Activated CD4-positive, alpha-beta T cell treated with anti-CD3 and anti-CD28 coated beads, Interleukin-2, amount 10 ng/mL, durations not matched to agents 24 days and 14 days (primary cell): Measurements from ENCODE around the gene FBXL14. TPM values are rescaled to one million over a fixed set of nuclear protein-coding genes. Genes with fewer than 3 reads are reported as not detected.
"Not testable (repeated sequence)": the region's sequence is repeated elsewhere in the genome, so short reads cannot be mapped to it uniquely, and the experiment has no call there.

Experiments
- DNase-seq: peaks from one replicate; pipeline ENCODE4 v3.0.0; 2022
- H3K27ac Mint-ChIP-seq: one replicate; pipeline ENCODE4 v1.8.0; 2022; ENCODE audit warnings: mild to moderate bottlenecking, mixed read lengths
- H3K27me3 Mint-ChIP-seq: one replicate; pipeline ENCODE4 v1.8.0; 2022; ENCODE audit warnings: mixed read lengths
- H3K36me3 Mint-ChIP-seq: one replicate; pipeline ENCODE4 v1.8.0; 2022; ENCODE audit warnings: low read depth, mild to moderate bottlenecking, mixed read lengths
- H3K4me1 Mint-ChIP-seq: one replicate; pipeline ENCODE4 v1.8.0; 2021; ENCODE audit warnings: mixed read lengths
- H3K4me3 Mint-ChIP-seq: one replicate; pipeline ENCODE4 v1.8.0; 2022; ENCODE audit warnings: mild to moderate bottlenecking, moderate library complexity, mixed read lengths
- H3K9me3 Mint-ChIP-seq: one replicate; pipeline ENCODE4 v1.8.0; 2021; ENCODE audit warnings: mixed read lengths
- intact Hi-C: fragments of 100-400 bp; cut with micrococcal nuclease; formaldehyde crosslinking; loops from one replicate; pipeline ENCODE4 v1.15.1; 2023
- total RNA-seq: library from RNA; stranded (reverse); gene quantifications from 2 replicates; pipeline ENCODE4 v1.2.3, GENCODE V29; 2022

Gene FBXL14
- total RNA-seq, 1 donor from 2014 or later = 18.8 TPM

DNA sequence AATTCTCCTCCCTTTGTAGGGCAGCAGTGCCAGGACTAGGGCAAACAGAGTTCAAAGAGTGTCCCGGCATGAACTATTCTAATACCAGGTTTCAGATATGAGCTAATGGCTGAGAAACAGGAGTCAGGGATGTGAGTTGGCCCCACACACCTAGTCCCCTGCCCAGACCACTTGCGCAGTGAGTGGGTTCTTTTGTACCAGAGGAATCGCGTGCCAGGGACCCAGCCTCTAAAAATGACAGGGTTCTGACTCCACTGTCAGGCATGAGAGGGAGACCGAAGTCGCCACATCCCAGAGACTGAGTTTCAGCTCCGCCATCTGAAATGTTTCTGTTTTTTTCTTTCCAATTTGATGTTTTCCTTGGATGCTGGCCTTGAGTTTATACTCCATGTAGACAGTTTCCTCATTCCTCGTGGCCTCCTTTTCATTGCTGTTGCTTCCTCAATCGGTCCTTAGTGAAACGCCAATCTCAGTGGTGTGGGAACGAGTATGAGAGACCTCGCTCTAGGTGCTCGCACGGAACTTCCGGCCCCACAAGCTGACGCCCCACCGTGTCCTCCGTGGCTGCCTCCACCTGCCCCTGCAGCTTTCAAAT is 31.5 kb downstream of the FBXL14 start:
- Mint-ChIP-seq H3K36me3 (no peaks in the 10 kb centered on the region), H3K9me3 (no peaks in the 10 kb centered on the region), H3K27me3 (peaks cover 25% of the 10 kb centered on the region), H3K4me1 (no peaks in the 10 kb centered on the region), H3K4me3 (no peak overlapping the region), H3K27ac (no peak overlapping the region)
- intact Hi-C loops = no loop called here
- DNase-seq = no peak

DNA sequence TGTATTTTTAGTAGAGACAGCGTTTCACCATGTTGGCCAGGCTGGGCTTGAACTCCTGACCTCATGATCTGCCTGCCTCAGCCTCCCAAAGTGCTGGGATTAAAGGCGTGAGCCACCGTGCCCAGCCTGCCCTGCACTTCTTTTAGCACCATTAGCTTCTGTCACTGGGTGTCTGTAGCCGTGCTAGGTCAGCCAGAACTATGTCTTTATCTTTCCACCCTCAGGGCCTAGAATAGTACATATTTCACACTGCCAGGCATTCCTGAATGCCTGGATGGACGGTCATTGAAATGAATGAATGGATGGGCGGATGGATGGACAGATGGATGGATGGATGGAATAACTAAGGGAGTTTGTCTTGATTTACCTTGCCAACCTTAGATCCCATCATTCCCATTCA is 33.7 kb downstream of the FBXL14 start:
- Mint-ChIP-seq H3K4me3 (no peak overlapping the region), H3K36me3 (no peaks in the 10 kb centered on the region), H3K27me3 (peaks cover 18% of the 10 kb centered on the region), H3K4me1 (no peaks in the 10 kb centered on the region), H3K27ac (no peak overlapping the region), H3K9me3 (no peaks in the 10 kb centered on the region)
- DNase-seq = no peak
- intact Hi-C loops = no loop called here

DNA sequence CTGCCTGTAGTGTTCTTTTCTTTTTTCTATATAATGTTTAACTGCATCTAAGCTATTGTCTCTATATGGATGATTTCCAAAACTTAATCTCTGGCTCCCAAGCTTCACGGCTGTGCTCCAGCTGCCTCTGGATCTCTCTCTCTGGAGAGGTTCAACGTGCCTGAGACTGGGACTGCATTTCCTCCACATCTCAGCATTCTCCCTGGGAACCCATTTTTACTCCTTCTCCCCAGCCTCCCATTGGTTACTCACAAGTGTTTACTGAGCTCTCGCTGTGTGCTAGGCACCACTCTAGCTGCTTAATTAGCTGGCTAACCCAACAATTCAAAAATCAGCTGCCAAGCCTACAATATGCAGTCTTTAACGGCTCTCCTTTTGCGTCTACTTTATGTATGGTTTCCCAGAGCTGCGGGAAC is 34.7 kb downstream of the FBXL14 start:
- intact Hi-C loops = no loop called here
- H3K4me1 Mint-ChIP-seq = no peaks in the 10 kb centered on the region
- no peak overlapping the region for H3K4me3 Mint-ChIP-seq
- no peak overlapping the region for H3K27ac Mint-ChIP-seq
- no peaks in the 10 kb centered on the region for H3K9me3 Mint-ChIP-seq
- H3K36me3 Mint-ChIP-seq = no peaks in the 10 kb centered on the region
- peaks cover 14% of the 10 kb centered on the region for H3K27me3 Mint-ChIP-seq
- no peak for DNase-seq

DNA sequence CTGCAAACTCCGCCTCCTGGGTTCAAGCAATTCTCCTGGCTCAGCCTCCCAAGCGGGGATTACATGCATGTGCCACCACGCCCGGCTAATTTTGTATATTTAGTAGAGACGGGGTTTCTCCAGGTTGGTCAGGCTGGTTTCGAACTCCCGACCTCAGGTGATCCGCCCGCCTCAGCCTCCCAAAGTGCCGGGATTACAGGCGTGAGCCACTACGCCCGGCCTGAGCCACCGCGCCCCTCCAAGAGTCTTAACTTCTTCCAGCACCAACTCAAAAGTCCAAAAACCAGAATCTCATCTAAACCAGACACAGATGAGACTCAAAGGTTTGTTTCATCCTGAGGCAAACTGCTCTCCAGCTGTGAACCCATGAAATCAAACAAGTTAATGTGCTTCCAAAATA is 36.3 kb downstream of the FBXL14 start:
- H3K27me3 Mint-ChIP-seq = peaks cover 19% of the 10 kb centered on the region
- H3K4me3 Mint-ChIP-seq, H3K4me1 Mint-ChIP-seq, intact Hi-C loops, H3K36me3 Mint-ChIP-seq, H3K27ac Mint-ChIP-seq, H3K9me3 Mint-ChIP-seq, DNase-seq: not testable (repeated sequence)

DNA sequence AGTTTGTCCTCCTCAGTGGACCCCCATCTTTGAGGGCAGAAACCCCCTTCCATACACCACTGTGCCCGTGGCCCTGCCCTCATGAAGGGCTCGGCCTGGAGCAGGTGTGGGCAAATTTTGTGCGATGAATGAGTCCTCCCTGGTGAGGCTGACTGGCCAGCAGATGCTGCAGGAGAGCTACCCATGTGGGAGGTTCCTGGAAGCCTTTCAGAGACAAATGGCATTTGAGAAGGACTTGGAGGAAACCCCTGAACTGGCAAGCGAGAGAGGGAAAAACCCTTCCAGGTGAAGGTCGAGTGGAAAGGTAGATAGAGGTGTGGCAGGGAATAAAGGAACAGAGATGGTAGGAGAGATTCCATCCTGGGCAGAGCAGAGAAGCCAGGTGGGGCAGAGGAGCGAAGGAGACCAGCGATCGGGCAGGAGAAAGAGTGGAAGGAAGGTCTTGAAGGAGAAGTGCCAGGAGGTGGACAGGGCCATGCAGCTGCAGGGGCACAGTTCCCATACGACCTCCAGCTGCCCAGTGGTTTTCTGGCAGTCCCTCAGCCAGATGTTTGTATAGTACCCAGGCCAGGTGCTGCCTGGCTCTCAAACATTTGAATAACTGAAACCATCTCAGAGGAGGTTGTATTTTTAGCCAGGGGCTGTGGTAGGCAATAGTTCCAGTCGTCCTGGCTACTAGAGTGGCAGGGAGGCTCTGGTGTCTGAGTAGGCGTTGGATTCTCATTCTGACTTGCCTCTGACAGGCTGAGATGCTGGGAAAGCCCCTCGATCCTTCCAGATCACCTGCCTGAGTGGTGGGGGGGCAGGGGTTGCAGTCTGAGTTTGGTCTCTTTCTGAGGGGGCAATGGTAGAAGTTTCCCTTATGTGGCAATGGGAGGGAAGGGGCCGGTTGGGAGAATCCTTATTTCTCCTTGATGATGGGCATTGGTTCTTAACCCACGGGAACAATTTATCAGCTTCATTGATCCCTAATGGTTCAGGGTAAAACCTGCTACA is 40.1 kb downstream of the FBXL14 start:
- DNase-seq = peak; percentile 64
- intact Hi-C loops = loop anchor here (1.0 kb wide), 1 partner anchor 21 kb away; no protein-coding TSS in a partner anchor
- H3K27ac Mint-ChIP-seq = peak overlapping the region; percentile 62
- H3K27me3 Mint-ChIP-seq = peaks cover 9% of the 10 kb centered on the region
- H3K9me3 Mint-ChIP-seq = peaks cover 13% of the 10 kb centered on the region
- H3K4me3 Mint-ChIP-seq = peak overlapping the region; percentile 18
- H3K36me3 Mint-ChIP-seq = no peaks in the 10 kb centered on the region
- peaks cover 6% of the 10 kb centered on the region for H3K4me1 Mint-ChIP-seq

DNA sequence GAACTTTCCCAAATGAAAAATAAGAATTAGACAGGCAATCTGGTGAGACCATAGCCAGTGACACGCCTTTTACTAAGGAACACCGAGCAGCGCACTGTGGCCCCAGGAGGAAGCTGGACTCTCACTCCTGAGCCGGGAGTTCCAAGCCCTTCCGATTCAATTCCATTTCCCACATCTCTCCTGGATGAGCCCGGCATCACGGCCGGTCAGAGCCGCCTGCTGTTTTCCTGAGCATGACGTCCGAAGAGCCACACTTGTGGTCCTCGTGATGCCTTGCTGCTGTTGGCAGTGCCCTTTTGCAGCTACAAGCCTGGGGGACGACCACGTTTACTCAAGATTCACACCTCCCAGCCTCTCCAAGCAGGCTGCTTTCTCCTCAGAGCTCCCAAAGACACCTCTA is 40.8 kb downstream of the FBXL14 start:
- Mint-ChIP-seq H3K27me3 (peaks cover 9% of the 10 kb centered on the region), H3K4me1 (peaks cover 6% of the 10 kb centered on the region), H3K36me3 (no peaks in the 10 kb centered on the region), H3K27ac (no peak overlapping the region), H3K9me3 (peaks cover 16% of the 10 kb centered on the region), H3K4me3 (no peak overlapping the region)
- DNase-seq = no peak
- intact Hi-C loops = no loop called here

DNA sequence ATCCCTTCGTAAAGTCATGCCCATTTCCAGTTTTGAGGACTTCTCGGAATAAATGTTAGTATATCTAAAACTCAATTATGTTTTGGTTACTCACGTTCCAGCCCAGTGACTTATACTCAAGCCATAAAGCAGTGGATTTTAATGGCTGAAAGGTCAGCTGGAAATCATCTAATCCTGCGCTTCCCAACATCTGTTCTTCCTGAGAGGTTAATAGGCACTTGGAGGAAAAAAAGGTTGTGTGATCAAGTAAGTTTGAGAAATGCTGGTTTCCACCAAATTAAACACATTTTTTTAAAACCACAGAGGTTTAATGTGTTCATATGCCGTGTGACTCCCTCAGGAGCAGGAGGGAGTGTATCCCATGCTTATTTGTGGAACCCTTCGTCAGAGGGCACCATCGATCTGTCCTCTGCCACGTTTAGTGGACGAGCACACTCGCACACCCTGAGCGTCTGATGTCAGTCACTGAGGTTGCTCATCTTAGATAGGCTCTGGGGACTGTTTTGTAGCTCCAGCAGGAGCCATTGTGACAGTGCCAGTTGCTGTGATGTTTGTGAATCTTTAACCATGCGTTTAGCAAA is 41.4 kb downstream of the FBXL14 start:
- intact Hi-C loops = no loop called here
- Mint-ChIP-seq H3K27me3 (peaks cover 13% of the 10 kb centered on the region), H3K27ac (no peak overlapping the region), H3K4me1 (peaks cover 6% of the 10 kb centered on the region), H3K9me3 (peaks cover 16% of the 10 kb centered on the region), H3K4me3 (no peak overlapping the region), H3K36me3 (no peaks in the 10 kb centered on the region)
- DNase-seq = no peak

DNA sequence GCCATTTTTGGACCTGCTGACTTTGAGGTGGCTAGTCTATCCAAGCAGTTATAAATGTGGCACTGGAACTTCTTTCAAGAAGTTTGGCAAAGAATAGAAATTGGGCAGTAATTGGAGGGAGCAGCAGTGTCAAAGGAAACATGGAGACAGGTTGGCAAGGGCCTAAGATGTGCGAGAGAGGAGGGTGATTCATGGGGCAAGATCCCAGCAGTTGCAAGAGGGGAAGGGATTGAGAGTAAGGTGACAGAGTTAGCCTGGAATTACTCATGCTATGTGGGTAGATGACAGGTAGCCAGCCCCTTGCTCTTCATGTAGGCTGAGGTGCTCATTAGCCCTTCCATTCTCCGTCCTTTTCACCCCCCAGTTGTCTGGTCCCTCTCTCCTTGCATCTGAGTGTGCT is 42.2 kb downstream of the FBXL14 start:
- Mint-ChIP-seq H3K9me3 (peaks cover 16% of the 10 kb centered on the region), H3K27ac (no peak overlapping the region), H3K4me3 (no peak overlapping the region), H3K4me1 (peaks cover 6% of the 10 kb centered on the region), H3K27me3 (peaks cover 17% of the 10 kb centered on the region), H3K36me3 (no peaks in the 10 kb centered on the region)
- intact Hi-C loops = no loop called here
- no peak for DNase-seq

DNA sequence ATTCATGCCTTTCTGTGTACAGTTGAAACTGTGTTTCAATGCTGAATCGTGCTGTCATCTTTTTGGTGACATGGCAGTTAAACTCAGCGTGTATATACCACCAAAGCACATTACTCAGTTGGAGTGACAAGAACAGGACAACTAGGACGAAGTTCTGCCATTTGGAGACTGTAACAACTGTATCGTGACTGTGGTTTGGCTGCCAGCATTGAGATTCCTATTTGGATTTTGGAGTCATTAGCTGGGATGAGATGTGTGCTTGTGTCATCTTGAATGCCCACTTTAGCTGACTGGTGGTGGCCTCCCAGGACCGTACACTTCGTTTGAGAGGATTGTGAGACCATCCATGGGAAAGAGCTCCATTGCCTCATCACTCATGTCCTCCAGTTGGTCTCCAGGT is 42.9 kb downstream of the FBXL14 start:
- Mint-ChIP-seq H3K4me3 (no peak overlapping the region), H3K9me3 (peaks cover 16% of the 10 kb centered on the region), H3K4me1 (peaks cover 6% of the 10 kb centered on the region), H3K27ac (no peak overlapping the region), H3K36me3 (no peaks in the 10 kb centered on the region), H3K27me3 (peaks cover 17% of the 10 kb centered on the region)
- intact Hi-C loops = no loop called here
- DNase-seq = no peak

DNA sequence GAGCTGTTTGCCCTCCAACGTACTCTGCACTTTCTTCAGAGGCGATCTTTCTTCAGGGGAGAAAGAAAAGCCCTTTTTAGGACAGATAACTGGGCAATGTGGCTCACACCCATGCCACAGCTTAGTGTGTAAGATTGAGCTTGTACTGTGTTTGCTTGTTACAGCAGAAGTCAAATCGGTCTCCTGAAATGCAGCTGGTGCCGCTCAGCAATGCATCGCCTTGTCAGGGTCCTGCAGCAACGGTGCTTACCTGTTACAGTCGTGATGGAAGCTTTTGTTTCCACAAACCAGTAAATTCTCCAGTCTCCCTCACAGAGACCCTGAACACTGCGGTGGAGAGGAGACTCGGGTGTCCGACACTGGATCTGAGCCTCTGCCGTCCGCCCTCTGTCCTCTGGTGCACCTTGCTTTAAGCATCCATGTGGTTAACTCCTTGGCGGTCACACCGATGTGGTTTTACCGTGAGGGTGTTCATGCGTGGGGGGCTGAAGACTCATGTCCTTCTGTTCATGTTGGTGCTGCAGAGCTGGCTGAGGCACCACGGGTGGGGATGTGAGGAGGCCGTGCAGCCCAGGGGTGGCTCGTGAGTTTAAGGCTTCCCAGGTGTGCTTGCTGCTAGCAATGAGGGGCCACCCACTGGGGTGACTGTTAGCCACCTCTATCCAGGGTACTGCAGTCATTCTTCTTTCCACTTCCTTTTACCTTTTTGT is 47.3 kb downstream of the FBXL14 start:
- H3K4me3 Mint-ChIP-seq = no peak overlapping the region
- no peaks in the 10 kb centered on the region for H3K36me3 Mint-ChIP-seq
- intact Hi-C loops = no loop called here
- DNase-seq = no peak
- peaks cover 34% of the 10 kb centered on the region for H3K27me3 Mint-ChIP-seq
- no peaks in the 10 kb centered on the region for H3K4me1 Mint-ChIP-seq
- H3K27ac Mint-ChIP-seq = no peak overlapping the region
- H3K9me3 Mint-ChIP-seq = peaks cover 16% of the 10 kb centered on the region

DNA sequence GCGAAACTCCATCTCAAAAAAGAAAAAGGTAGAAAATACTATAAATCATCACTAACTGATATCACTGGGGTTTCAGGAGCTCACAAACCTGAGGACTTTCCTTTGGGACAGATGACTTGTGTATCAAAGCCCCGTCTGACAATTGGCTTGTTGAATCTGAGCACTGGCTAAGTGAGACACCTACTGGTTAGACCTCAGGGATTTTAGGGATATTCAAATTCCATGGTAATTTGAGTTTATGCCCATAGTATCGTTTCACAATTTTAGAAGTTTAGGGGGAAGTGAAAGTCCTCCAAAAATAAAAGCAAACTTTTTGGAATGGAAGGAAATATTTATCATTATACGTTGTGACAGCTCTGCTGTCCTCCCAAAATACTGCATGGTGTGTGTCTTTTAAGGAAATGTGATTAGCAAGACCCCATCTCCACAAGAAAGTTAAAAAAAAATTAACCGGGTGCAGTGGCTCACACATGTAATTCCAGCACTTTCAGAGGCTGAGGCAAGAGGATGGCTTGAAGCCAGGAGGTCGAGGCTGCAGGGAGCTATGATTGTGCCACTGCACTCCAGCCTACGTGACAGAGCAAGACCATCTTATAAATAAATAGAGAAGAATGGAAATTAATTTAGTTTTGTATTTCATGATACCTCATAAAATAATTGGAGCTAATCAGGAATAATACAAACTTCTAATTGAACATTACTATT is 49.2 kb downstream of the FBXL14 start:
- intact Hi-C loops = no loop called here
- H3K9me3 Mint-ChIP-seq = peaks cover 5% of the 10 kb centered on the region
- H3K27me3 Mint-ChIP-seq = peaks cover 41% of the 10 kb centered on the region
- H3K4me1 Mint-ChIP-seq = no peaks in the 10 kb centered on the region
- no peak overlapping the region for H3K4me3 Mint-ChIP-seq
- no peaks in the 10 kb centered on the region for H3K36me3 Mint-ChIP-seq
- H3K27ac Mint-ChIP-seq = no peak overlapping the region
- DNase-seq = no peak

DNA sequence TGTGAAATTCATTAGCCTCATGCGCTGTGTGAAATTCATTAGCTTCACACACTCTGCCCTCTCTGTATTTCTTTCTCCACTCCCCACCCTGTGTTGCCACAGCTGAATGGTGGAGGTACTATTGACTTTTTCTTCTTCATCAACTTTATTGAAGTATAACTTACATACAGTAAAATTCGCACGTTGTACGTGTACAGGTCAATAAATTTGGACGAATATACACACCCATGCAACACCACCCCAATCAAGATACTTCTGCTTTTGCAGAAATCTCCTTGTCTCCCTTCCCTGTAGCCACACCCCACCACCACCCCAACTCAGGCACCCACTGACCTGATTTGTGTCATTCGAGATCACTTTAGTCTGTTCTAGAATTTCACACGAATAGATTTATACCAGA is 51.8 kb downstream of the FBXL14 start:
- Mint-ChIP-seq H3K9me3 (no peaks in the 10 kb centered on the region), H3K27me3 (peaks cover 57% of the 10 kb centered on the region), H3K36me3 (no peaks in the 10 kb centered on the region), H3K4me3 (no peak overlapping the region), H3K27ac (no peak overlapping the region), H3K4me1 (no peaks in the 10 kb centered on the region)
- DNase-seq = no peak
- intact Hi-C loops = no loop called here

DNA sequence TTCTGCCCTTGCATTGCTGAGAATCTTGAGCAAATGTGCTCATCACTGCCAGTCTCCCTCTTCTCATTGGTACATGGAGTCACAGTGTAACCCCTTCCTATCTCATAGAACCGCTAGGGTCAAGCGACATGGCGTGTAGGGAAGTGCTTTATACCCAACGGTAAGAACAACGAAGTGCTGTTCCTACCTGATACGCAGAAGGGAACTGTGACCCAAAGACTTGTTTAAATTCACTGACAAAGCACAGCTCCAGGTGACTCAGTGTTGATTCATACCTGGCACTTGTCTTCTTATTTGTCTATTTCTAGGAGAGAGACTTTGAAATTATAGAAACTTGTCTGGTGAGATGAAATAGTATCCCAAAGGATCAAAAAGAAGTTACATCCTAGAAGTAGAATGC is 53.7 kb downstream of the FBXL14 start:
- no peak overlapping the region for H3K27ac Mint-ChIP-seq
- H3K9me3 Mint-ChIP-seq = no peaks in the 10 kb centered on the region
- H3K27me3 Mint-ChIP-seq = peaks cover 66% of the 10 kb centered on the region
- no peak for DNase-seq
- no peaks in the 10 kb centered on the region for H3K4me1 Mint-ChIP-seq
- no peaks in the 10 kb centered on the region for H3K36me3 Mint-ChIP-seq
- no peak overlapping the region for H3K4me3 Mint-ChIP-seq
- intact Hi-C loops = no loop called here
